Ishikawa (cell line): ENCODE measurements around the gene TMEM245.

ENCODE experiments used
- CREB1 ChIP-seq: IDR thresholded peaks from 2 replicates; pipeline ENCODE4 v1.6.1; 2012; ENCODE audit warnings: low read depth
- EP300 ChIP-seq: IDR thresholded peaks from 2 replicates; pipeline ENCODE4 v1.6.1; 2012; ENCODE audit warnings: borderline replicate concordance
- RAD21 ChIP-seq: IDR thresholded peaks from 2 replicates; pipeline ENCODE4 v1.6.1; 2012; ENCODE audit warnings: low read depth
- TF ChIP-seq, protein P1 (sequence below): IDR thresholded peaks from 2 replicates; pipeline ENCODE4 v1.6.1; 2012

DNA sequence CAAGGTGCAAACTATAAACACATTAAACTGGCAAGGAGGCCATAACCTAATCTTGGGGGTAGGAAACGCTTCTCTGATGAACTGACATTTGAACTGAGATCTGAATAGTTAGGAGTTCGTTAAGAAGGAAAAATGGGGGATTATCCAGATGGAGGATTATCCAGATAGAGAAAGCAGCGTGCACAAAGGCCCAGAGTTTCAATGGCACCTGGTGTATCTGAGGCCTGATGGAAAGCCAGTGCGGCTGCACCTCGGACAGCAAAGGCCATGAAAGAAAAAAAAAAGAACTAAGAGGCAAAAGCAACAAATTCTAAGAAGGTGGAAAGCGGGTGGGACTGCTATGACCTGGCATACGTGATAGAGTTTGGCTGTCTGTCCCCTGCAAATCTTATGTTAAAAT is 93.4 kb downstream of the TMEM245 start:
- TF ChIP-seq, protein P1, sequence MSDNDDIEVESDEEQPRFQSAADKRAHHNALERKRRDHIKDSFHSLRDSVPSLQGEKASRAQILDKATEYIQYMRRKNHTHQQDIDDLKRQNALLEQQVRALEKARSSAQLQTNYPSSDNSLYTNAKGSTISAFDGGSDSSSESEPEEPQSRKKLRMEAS = no peak
- no peak for TF ChIP-seq RAD21
- no peak for TF ChIP-seq CREB1
- no peak for TF ChIP-seq EP300
